Chondrocyte (in vitro differentiated cells): ENCODE measurements around the gene PSMG2. TPM values are rescaled to one million over a fixed set of nuclear protein-coding genes. Genes with fewer than 3 reads are reported as not detected.

Experiments
- DNase-seq: peaks from one replicate; pipeline ENCODE4 v3.0.0; 2021; ENCODE audit warnings: mixed read lengths, low spot score
- H3K27ac Mint-ChIP-seq: one replicate; pipeline ENCODE4 v1.8.0; 2021; ENCODE audit warnings: mild to moderate bottlenecking, moderate library complexity, mixed read lengths; ENCODE audit not compliant: unreplicated experiment
- H3K27me3 Mint-ChIP-seq: 2 replicates; pipeline ENCODE4 v1.8.0; 2021; ENCODE audit warnings: low read depth, mixed read lengths
- H3K36me3 Mint-ChIP-seq: 2 replicates; pipeline ENCODE4 v1.8.0; 2021; ENCODE audit warnings: low read depth, mixed read lengths
- H3K4me1 Mint-ChIP-seq: 2 replicates; pipeline ENCODE4 v1.8.0; 2021; ENCODE audit warnings: low read depth, mild to moderate bottlenecking, mixed read lengths
- H3K4me3 Mint-ChIP-seq: one replicate; pipeline ENCODE4 v1.8.0; 2021; ENCODE audit warnings: mild to moderate bottlenecking, moderate library complexity, mixed read lengths; ENCODE audit not compliant: unreplicated experiment
- H3K9me3 Mint-ChIP-seq: 2 replicates; pipeline ENCODE4 v1.8.0; 2021; ENCODE audit warnings: low read depth, mixed read lengths
- CTCF ChIP-seq: fragments of 200-600 bp; sonication (generic); IDR thresholded peaks from 2 replicates; pipeline ENCODE4 v1.5.0; 2021; ENCODE audit warnings: antibody characterized with exemption, mild to moderate bottlenecking, moderate library complexity
- long read RNA-seq: library from polyadenylated mRNA; stranded (forward); transcript quantifications from one replicate; pipeline ENCODE4 v2.0.0, GENCODE V29; 2021
- total RNA-seq: library from RNA; stranded (reverse); gene quantifications from 3 replicates; pipeline ENCODE4 v1.2.1, GENCODE V29; 2021

The PSMG2 gene
- 44.4 to 48.8 TPM (median 48.7 TPM) in 3 replicates for total RNA-seq
- long read RNA-seq, transcript PSMG2-201 (7 exons, 1,686 nt) = major isoform, 36 of 45 reads
- long read RNA-seq, partial matches to known transcripts = 3 of 45 reads
- long read RNA-seq, other reads (novel, unspliced or antisense) = 3 of 45 reads

- peak; percentile 94 for DNase-seq
- Mint-ChIP-seq H3K4me1 (peaks cover 41% of the 10 kb centered on the region), H3K9me3 (no peaks in the 10 kb centered on the region), H3K27ac (peak within 1 kb of the TSS; percentile 99), H3K4me3 (peak within 1 kb of the TSS; percentile 88), H3K36me3 (peaks cover 7% of the 10 kb centered on the region), H3K27me3 (no peaks in the 10 kb centered on the region)
- no peak for TF ChIP-seq CTCF
Observed at GRCh38 chr18:12702221-12703095, at the start of gene PSMG2, which contains the start of gene CEP76. Gene PSMG2 (plus strand): TSS chr18:12703042. CDS start chr18:12703108, 66 bp downstream. Gene CEP76 (minus strand): TSS chr18:12702723. CDS start chr18:12702548, 175 bp downstream.

- Mint-ChIP-seq H3K4me1 (peaks cover 63% of the 10 kb centered on the region), H3K36me3 (peaks cover under 1% of the 10 kb centered on the region), H3K27me3 (no peaks in the 10 kb centered on the region), H3K27ac (peak overlapping the region; percentile 95), H3K9me3 (no peaks in the 10 kb centered on the region), H3K4me3 (peak overlapping the region; percentile 78)
- no peak for TF ChIP-seq CTCF
- DNase-seq = no peak
Observed at GRCh38 chr18:12654971-12655370, 47.9 kb upstream of the PSMG2 start.

GRCh38 chr18:12656605-12656937 lies 46.3 kb upstream of the PSMG2 start:
- TF ChIP-seq CTCF = no peak
- H3K4me1 Mint-ChIP-seq = peaks cover 57% of the 10 kb centered on the region
- H3K27me3 Mint-ChIP-seq = no peaks in the 10 kb centered on the region
- peak overlapping the region; percentile 95 for H3K27ac Mint-ChIP-seq
- peaks cover 1% of the 10 kb centered on the region for H3K36me3 Mint-ChIP-seq
- peak overlapping the region; percentile 78 for H3K4me3 Mint-ChIP-seq
- no peak for DNase-seq
- no peaks in the 10 kb centered on the region for H3K9me3 Mint-ChIP-seq

GRCh38 chr18:12656938-12657683 lies 45.7 kb upstream of the PSMG2 start:
- H3K9me3 Mint-ChIP-seq = no peaks in the 10 kb centered on the region
- no peak for TF ChIP-seq CTCF
- H3K4me3 Mint-ChIP-seq = peak overlapping the region; percentile 78
- H3K27ac Mint-ChIP-seq = peak overlapping the region; percentile 95
- H3K4me1 Mint-ChIP-seq = peaks cover 52% of the 10 kb centered on the region
- no peak for DNase-seq
- no peaks in the 10 kb centered on the region for H3K27me3 Mint-ChIP-seq
- peaks cover 1% of the 10 kb centered on the region for H3K36me3 Mint-ChIP-seq
